ENCODE data around the gene RCOR3. TPM values are rescaled to one million over a fixed set of nuclear protein-coding genes. Genes with fewer than 3 reads are reported as not detected.
A peak's percentile ranks its signal among the peaks of the same experiment; 100 is the strongest.
"Not testable (repeated sequence)": the region's sequence is repeated elsewhere in the genome, so short reads cannot be mapped to it uniquely, and the experiment has no call there.

The RCOR3 gene
- total RNA-seq, 1 experiment from 2014 or later = 17.5 TPM

DNA sequence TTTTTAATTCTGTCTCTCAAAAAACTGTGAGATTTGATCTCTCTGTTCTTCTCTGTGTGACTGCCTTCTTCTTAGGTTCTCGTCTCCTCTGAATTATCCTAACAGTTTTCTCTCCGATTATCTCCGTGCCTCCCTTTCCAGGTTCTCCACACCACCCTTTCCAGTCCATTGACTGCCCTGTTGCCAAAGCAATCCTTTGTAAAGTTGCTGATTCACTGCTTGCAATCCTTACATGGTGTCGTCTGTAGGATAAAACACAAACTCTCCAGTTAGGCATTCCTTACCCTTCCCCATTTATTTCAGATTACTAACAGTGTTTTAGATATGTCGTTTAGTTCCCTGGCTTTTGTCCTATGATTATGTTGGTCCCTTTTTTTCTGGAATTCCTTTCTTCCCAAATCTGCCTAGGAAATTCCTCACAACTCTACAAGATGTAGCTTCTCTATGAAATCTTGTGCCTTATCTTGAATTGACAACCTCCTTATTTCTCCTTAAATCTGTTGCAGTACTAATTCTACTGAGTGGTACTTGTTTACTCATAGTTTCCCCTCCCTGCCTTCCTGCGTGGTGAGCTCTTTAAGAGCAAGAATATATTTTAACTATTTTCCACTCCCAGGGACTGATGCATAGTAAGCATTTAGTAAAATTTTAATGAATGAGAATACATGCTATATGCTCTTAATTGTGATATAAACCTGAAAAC is 22.3 kb downstream of the RCOR3 start:
- Histone ChIP-seq H3K9me3 (replicated peaks) (no peaks in the 10 kb centered on the region), H3K36me3 (peaks cover 63% of the 10 kb centered on the region), H3K27me3 (replicated peaks) (no peaks in the 10 kb centered on the region), H3K4me3 (no peak overlapping the region), H3K4me1 (replicated peaks) (no peaks in the 10 kb centered on the region), H3K27ac (0 out of 2 replicates have a peak overlapping the region, but pooled peaks have one; percentile 15)
- peak in 1 of 2 experiments; percentile 2 for DNase-seq (ENCODE audit: low read depth in 1 of 2, low spot score in 2 of 2)

- H3K27ac ChIP-seq = no peak overlapping the region
- DNase-seq (ENCODE audit: low read depth in 1 of 2, low spot score in 2 of 2) = no peak
- H3K36me3 ChIP-seq = peaks cover 64% of the 10 kb centered on the region
- no peak overlapping the region for H3K4me3 ChIP-seq
- no peaks in the 10 kb centered on the region for H3K9me3 ChIP-seq (replicated peaks)
- H3K4me1 ChIP-seq (replicated peaks) = no peaks in the 10 kb centered on the region
- no peaks in the 10 kb centered on the region for H3K27me3 ChIP-seq (replicated peaks)
These were observed 22.8 kb downstream of the RCOR3 start for GRCh38 chr1:211282023-211282373.

DNA sequence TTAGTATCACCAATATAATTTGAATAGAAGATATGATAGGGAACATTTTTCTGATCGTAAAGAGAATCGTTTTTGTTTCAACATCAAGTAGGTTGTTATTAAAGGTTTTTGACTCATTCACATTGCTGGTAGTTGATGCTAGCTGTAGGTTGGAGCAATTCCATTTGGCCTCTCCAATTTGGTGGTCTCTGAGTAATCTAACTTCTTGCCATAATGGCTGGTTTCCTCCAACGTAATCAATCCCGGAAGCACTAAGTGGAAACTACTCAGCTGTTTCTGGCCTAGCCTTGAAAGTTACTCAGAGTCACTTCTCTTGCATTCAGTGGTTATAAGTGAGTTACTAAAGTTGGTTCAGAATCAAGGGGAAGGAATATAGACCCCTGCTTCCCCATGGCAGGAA is 26.0 kb downstream of the RCOR3 start:
- no peaks in the 10 kb centered on the region for H3K9me3 ChIP-seq (replicated peaks)
- no peaks in the 10 kb centered on the region for H3K4me1 ChIP-seq (replicated peaks)
- no peak for DNase-seq (ENCODE audit: low read depth in 1 of 2, low spot score in 2 of 2)
- no peak overlapping the region for H3K27ac ChIP-seq
- H3K36me3 ChIP-seq = peaks cover 70% of the 10 kb centered on the region
- H3K4me3 ChIP-seq = no peak overlapping the region
- no peaks in the 10 kb centered on the region for H3K27me3 ChIP-seq (replicated peaks)

- DNase-seq (ENCODE audit: low read depth in 1 of 2, low spot score in 2 of 2) = no peak
- H3K9me3 ChIP-seq (replicated peaks) = no peaks in the 10 kb centered on the region
- H3K4me1 ChIP-seq (replicated peaks) = no peaks in the 10 kb centered on the region
- H3K27me3 ChIP-seq (replicated peaks) = no peaks in the 10 kb centered on the region
- H3K4me3 ChIP-seq = no peak overlapping the region
- peaks cover 67% of the 10 kb centered on the region for H3K36me3 ChIP-seq
- no peak overlapping the region for H3K27ac ChIP-seq
These were observed 28.1 kb downstream of the RCOR3 start for GRCh38 chr1:211287218-211287617.

GRCh38 chr1:211292411-211292810 is 33.2 kb downstream of the RCOR3 start:
- no peak overlapping the region for H3K27ac ChIP-seq
- no peak overlapping the region for H3K4me3 ChIP-seq
- H3K4me1 ChIP-seq (replicated peaks) = no peaks in the 10 kb centered on the region
- no peaks in the 10 kb centered on the region for H3K9me3 ChIP-seq (replicated peaks)
- no peak for DNase-seq (ENCODE audit: low read depth in 1 of 2, low spot score in 2 of 2)
- H3K36me3 ChIP-seq = peaks cover 74% of the 10 kb centered on the region
- no peaks in the 10 kb centered on the region for H3K27me3 ChIP-seq (replicated peaks)

GRCh38 chr1:211296396-211296795 is 37.2 kb downstream of the RCOR3 start:
- Histone ChIP-seq H3K4me1 (replicated peaks) (no peaks in the 10 kb centered on the region), H3K36me3 (peaks cover 65% of the 10 kb centered on the region), H3K27ac (no peak overlapping the region), H3K4me3 (no peak overlapping the region), H3K27me3 (replicated peaks) (no peaks in the 10 kb centered on the region), H3K9me3 (replicated peaks) (no peaks in the 10 kb centered on the region)
- DNase-seq (ENCODE audit: low read depth in 1 of 2, low spot score in 2 of 2) = no peak

DNA sequence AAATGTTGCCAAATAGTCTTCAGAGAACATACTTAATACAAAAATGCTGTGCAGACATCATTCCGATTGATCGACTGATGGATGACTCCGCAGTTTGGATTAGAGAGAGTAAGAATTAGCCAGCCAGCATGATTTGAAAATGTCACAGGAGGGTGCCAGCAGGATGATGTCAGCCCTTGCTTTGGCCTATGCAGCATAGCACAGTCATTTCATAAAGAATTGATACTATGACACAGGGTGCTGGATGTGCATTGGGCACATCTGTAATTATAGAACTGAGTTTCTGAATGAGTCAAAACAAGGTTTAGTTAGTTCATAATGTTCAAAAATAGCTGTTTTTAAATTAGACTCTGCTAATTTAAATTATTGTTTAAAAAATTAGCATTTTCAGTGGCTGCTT is 45.9 kb downstream of the RCOR3 start:
- H3K27ac ChIP-seq = no peak overlapping the region
- no peak for DNase-seq (ENCODE audit: low read depth in 1 of 2, low spot score in 2 of 2)
- H3K4me3 ChIP-seq = no peak overlapping the region
- no peaks in the 10 kb centered on the region for H3K27me3 ChIP-seq (replicated peaks)
- H3K36me3 ChIP-seq = peaks cover 43% of the 10 kb centered on the region
- no peaks in the 10 kb centered on the region for H3K9me3 ChIP-seq (replicated peaks)
- no peaks in the 10 kb centered on the region for H3K4me1 ChIP-seq (replicated peaks)

DNA sequence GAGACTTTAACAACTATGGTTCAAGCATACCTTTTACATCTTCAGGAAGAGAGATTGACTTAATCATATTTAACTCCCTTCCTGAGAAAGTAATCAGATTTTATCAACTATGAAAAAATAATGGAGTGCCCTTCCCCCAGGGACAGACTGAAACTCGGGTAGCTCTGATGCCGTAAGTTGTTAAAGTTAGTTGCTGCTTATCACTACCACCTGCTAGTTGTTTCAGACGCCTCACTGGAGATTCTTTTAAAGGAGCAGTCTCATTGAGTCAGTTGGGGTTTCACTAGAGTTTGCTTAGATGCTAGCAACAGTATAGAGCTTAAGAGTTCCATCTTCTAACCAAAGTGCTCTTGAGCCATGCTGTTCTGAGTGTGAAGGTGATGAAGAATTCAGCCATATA is 50.5 kb downstream of the RCOR3 start:
- no peak overlapping the region for H3K4me3 ChIP-seq
- H3K36me3 ChIP-seq = peaks cover 39% of the 10 kb centered on the region
- DNase-seq (ENCODE audit: low read depth in 1 of 2, low spot score in 2 of 2) = no peak
- H3K27me3 ChIP-seq (replicated peaks) = no peaks in the 10 kb centered on the region
- H3K4me1 ChIP-seq (replicated peaks) = no peaks in the 10 kb centered on the region
- H3K9me3 ChIP-seq (replicated peaks) = no peaks in the 10 kb centered on the region
- H3K27ac ChIP-seq = no peak overlapping the region

GRCh38 chr1:211313392-211313791 is 54.2 kb downstream of the RCOR3 start:
- H3K4me1 ChIP-seq (replicated peaks) = no peaks in the 10 kb centered on the region
- H3K27me3 ChIP-seq (replicated peaks) = no peaks in the 10 kb centered on the region
- peaks cover 31% of the 10 kb centered on the region for H3K36me3 ChIP-seq
- no peak overlapping the region for H3K4me3 ChIP-seq
- DNase-seq (ENCODE audit: low read depth in 1 of 2, low spot score in 2 of 2) = no peak
- H3K27ac ChIP-seq = no peak overlapping the region
- no peaks in the 10 kb centered on the region for H3K9me3 ChIP-seq (replicated peaks)

DNA sequence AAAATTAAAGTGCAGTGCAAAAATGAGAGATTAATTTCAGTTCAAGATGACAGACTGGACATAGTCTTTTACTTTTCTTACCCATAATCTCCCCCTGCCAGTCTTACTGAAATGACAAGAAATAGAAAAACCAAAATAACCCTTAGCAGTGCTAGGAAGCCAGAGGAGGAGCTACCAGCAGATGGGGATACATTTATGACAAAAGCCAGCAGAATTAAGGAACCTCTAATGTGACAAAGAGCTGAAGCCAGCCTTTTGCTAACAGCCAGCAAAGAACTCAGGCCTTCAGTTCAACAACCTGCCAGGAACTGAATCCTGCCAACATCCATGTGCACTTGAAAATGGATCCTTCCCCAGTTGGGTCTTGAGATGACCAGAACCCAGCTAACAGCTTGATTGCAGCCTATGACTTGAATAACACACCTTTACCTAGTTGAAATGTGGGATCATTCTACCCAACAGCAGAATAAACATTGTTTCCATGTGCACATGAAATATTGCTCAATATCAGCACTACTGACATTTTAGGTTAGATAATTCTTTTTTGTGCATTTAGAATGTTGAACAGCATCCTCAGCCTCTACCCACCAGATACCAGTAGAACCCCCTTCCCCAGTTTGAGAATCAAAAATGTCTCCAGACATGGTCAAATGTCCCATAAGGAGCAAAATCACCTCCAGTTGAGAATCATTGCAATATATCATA is 59.6 kb downstream of the RCOR3 start:
- Histone ChIP-seq H3K27ac (no peak overlapping the region), H3K4me3 (no peak overlapping the region), H3K4me1 (replicated peaks) (no peaks in the 10 kb centered on the region), H3K36me3 (peaks cover 13% of the 10 kb centered on the region), H3K9me3 (replicated peaks) (no peaks in the 10 kb centered on the region), H3K27me3 (replicated peaks) (no peaks in the 10 kb centered on the region)
- no peak for DNase-seq (ENCODE audit: low read depth in 1 of 2, low spot score in 2 of 2)

- no peak for DNase-seq (ENCODE audit: low read depth in 1 of 2, low spot score in 2 of 2)
These were observed 60.7 kb downstream of the RCOR3 start for GRCh38 chr1:211319892-211320291.

GRCh38 chr1:211320980-211321379 is 61.8 kb downstream of the RCOR3 start:
- DNase-seq (ENCODE audit: low read depth in 1 of 2, low spot score in 2 of 2) = no peak
- no peaks in the 10 kb centered on the region for H3K9me3 ChIP-seq (replicated peaks)
- H3K4me3 ChIP-seq = no peak overlapping the region
- no peaks in the 10 kb centered on the region for H3K36me3 ChIP-seq
- H3K27me3 ChIP-seq (replicated peaks) = no peaks in the 10 kb centered on the region
- no peaks in the 10 kb centered on the region for H3K4me1 ChIP-seq (replicated peaks)
- no peak overlapping the region for H3K27ac ChIP-seq

More at GRCh38 chr1:211319892-211320291, 60.7 kb downstream of the RCOR3 start:
- Histone ChIP-seq H3K4me1 (replicated peaks) (no peaks in the 10 kb centered on the region), H3K36me3 (peaks cover 5% of the 10 kb centered on the region; the same call in 1 of the 2 replicates), H3K27me3 (replicated peaks) (no peaks in the 10 kb centered on the region), H3K4me3 (no peak overlapping the region), H3K27ac (no peak overlapping the region), H3K9me3 (replicated peaks) (no peaks in the 10 kb centered on the region)

DNA sequence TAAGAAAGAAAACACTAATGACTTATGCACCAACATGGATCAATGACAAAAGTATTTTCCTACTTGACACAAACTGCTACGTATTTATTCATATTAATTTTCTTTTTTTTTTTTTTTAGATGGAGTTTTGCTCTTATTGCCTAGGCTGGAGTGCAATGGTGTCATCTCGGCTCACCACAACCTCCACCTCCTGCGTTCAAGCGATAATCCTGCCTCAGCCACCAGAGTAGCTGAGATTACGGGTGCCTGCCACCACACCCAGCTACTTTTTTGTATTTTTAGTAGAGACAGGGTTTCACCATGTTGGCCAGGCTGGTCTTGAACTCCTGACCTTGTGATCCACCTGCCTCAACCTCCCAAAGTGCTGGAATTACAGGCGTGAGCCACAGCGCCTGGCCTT is 62.5 kb downstream of the RCOR3 start:
- not testable (repeated sequence) for H3K27me3 ChIP-seq (replicated peaks); H3K4me1 ChIP-seq (replicated peaks); DNase-seq (ENCODE audit: low read depth in 1 of 2, low spot score in 2 of 2); H3K36me3 ChIP-seq; H3K4me3 ChIP-seq; H3K27ac ChIP-seq; H3K9me3 ChIP-seq (replicated peaks)

DNA sequence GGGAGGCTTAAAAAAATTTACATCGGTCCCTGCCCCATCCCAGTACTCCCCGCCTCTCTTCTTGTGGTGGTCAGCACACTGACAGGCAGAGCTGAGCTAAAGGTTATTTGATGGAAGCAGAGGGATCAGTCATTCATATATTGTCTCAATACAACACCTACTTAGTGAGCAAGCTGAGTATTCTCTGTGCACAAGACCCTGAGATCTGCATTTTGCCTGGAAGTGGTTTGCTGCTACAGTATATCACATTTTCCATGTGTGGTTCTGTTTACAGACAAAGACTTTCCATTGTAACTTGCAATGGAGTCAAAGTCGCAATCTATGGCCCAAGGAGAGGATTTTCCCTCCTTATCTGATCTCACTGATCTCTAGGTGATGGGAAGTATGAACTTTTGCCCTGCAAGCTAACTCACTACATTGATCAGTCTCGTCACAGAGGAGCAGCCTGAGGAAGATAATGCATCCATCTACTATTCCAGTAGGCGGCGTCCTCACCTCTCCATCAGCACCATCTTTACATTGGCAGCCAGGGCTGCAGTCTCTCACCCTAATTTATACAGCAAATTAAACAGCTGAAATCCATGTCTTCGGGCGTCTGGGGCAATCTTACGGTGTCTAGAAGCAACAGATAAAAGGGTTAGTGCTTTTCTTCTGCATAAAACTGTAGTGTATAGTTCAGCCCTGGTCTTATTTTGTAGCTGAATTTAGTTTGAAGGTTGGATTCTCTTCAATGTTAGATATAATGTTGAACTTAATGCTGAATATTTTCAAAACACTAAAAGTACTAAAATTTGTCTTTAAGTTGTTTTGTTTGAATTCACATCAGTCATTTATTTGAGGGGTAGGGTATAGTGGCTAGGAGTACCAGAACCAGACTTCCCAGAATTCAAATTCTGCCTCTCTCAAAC is 64.2 kb downstream of the RCOR3 start:
- Histone ChIP-seq H3K27ac (no peak overlapping the region), H3K27me3 (replicated peaks) (no peaks in the 10 kb centered on the region), H3K4me3 (no peak overlapping the region), H3K4me1 (replicated peaks) (peaks cover 4% of the 10 kb centered on the region), H3K36me3 (peaks cover 5% of the 10 kb centered on the region; the same call in 1 of the 2 replicates), H3K9me3 (replicated peaks) (no peaks in the 10 kb centered on the region)
- peak in 1 of 2 experiments; percentile 37 for DNase-seq (ENCODE audit: low read depth in 1 of 2, low spot score in 2 of 2)
